PC-3 (cell line): Measurements from ENCODE around the gene MALRD1.

ENCODE experiments used
- EZH2 ChIP-seq: fragments of 300-600 bp; sonication (generic); IDR thresholded peaks from one replicate; pipeline ENCODE4 v1.6.1; 2017; ENCODE audit warnings: antibody characterized with exemption, mild to moderate bottlenecking, low read length; ENCODE audit not compliant: unreplicated experiment
- EZH2phosphoT487 ChIP-seq: fragments of 300-600 bp; sonication (generic); IDR thresholded peaks from 2 replicates; pipeline ENCODE4 v1.6.1; 2018; ENCODE audit warnings: mild to moderate bottlenecking, antibody characterized with exemption, low read length, borderline replicate concordance

GRCh38 chr10:19012111-19012510 lies 36.5 kb upstream of the MALRD1 start:
- no peak for TF ChIP-seq EZH2
- no peak for TF ChIP-seq EZH2phosphoT487
